NCI-H1694 (cell line): ENCODE measurements around the gene ZCCHC17.
"Not testable (repeated sequence)": the region's sequence is repeated elsewhere in the genome, so short reads cannot be mapped to it uniquely, and the experiment has no call there.

Source experiments
- DNase-seq: peaks from one replicate; lab custom pipeline; 2025; lab: John Stamatoyannopoulos, UW

ZCCHC17 gene

GRCh38 chr1:31296486-31297276 is at the start of gene ZCCHC17, which contains the start of gene SNRNP40:
ZCCHC17 (plus strand) TSS chr1:31297032; CDS start chr1:31310099, 13,067 bp downstream.
SNRNP40 (minus strand) TSS chr1:31296788; CDS start chr1:31296751, 37 bp downstream.
- DNase-seq: peak; percentile 99

- DNase-seq: no peak
These were observed 48.6 kb upstream of the ZCCHC17 start for GRCh38 chr1:31248276-31248675.

GRCh38 chr1:31249854-31250253 is 47.0 kb upstream of the ZCCHC17 start:
- DNase-seq: no peak

GRCh38 chr1:31257213-31257612 is 39.6 kb upstream of the ZCCHC17 start:
- no peak for DNase-seq

- DNase-seq: no peak
These were observed 38.3 kb upstream of the ZCCHC17 start for GRCh38 chr1:31258581-31258980.

- no peak for DNase-seq
These were observed 37.1 kb upstream of the ZCCHC17 start for GRCh38 chr1:31259746-31260145.

- no peak for DNase-seq
These were observed 34.9 kb upstream of the ZCCHC17 start for GRCh38 chr1:31261916-31262315.

GRCh38 chr1:31262393-31262792 is 34.4 kb upstream of the ZCCHC17 start:
- not testable (repeated sequence) for DNase-seq

GRCh38 chr1:31263408-31263807 is 33.4 kb upstream of the ZCCHC17 start:
- no peak for DNase-seq

GRCh38 chr1:31264790-31265386 is 31.9 kb upstream of the ZCCHC17 start:
- no peak for DNase-seq

- no peak for DNase-seq
These were observed 30.3 kb upstream of the ZCCHC17 start for GRCh38 chr1:31266547-31266946.

- no peak for DNase-seq
These were observed 24.5 kb upstream of the ZCCHC17 start for GRCh38 chr1:31272369-31272768.

GRCh38 chr1:31273619-31274018 is 23.2 kb upstream of the ZCCHC17 start:
- no peak for DNase-seq

GRCh38 chr1:31282426-31282825 is 14.4 kb upstream of the ZCCHC17 start:
- DNase-seq: not testable (repeated sequence)

GRCh38 chr1:31287791-31288190 is 9.0 kb upstream of the ZCCHC17 start:
- DNase-seq: not testable (repeated sequence)

GRCh38 chr1:31289021-31289420 is 7.8 kb upstream of the ZCCHC17 start:
- DNase-seq: no peak

GRCh38 chr1:31295874-31296485 is 852 bp upstream of the ZCCHC17 start:
- no peak for DNase-seq

GRCh38 chr1:31297277-31298247 is 730 bp downstream of the ZCCHC17 start:
- no peak for DNase-seq

GRCh38 chr1:31299365-31299764 is 2.5 kb downstream of the ZCCHC17 start:
- DNase-seq: no peak

GRCh38 chr1:31300193-31300592 is 3.4 kb downstream of the ZCCHC17 start:
- DNase-seq: no peak

GRCh38 chr1:31302709-31303441 is 6.0 kb downstream of the ZCCHC17 start:
- DNase-seq: no peak
